Sigmoid colon (tissue), 4 donors: ENCODE results near the gene DENND5A.

Source experiments
- CTCF ChIP-seq, 4 experiments: fragments of 450-650 bp in 3 of 4; fragments of 200-600 bp in 1 of 4; IDR thresholded peaks; one replicate each; pipeline ENCODE4 v1.5.1; 2016 to 2019; ENCODE audit warnings: antibody characterized with exemption in 4 of 4, mild to moderate bottlenecking in 3 of 4, moderate library complexity in 2 of 4
- EP300 ChIP-seq, 4 donors: sonication (generic); formaldehyde crosslinking; IDR thresholded peaks; one replicate each; pipeline ENCODE4 v1.6.1; 2017; ENCODE audit warnings: antibody characterized with exemption in 4 of 4

GRCh38 chr11:9170450-9170849, 94.7 kb downstream of the DENND5A start:
- TF ChIP-seq CTCF (IDR thresholded peaks at IDR 0.05) (no peak), EP300 (IDR thresholded peaks at IDR 0.05) (no peak)
